Activated naive CD8-positive, alpha-beta T cell treated with anti-CD3 and anti-CD28 coated beads, Interleukin-2, amount 50 U/mL, for 24 hours (primary cell): ENCODE measurements around the gene SLC6A9.

Source experiments
- ATAC-seq: fragments of 150-1000 bp; cut with Tn5 transposase; one replicate; pipeline ENCODE4 v1.10.0; 2021
- DNase-seq: peaks from one replicate; pipeline ENCODE4 v3.0.0; 2021
- H3K27ac Mint-ChIP-seq: one replicate; pipeline ENCODE4 v1.8.0; 2021; ENCODE audit warnings: mild to moderate bottlenecking, mixed read lengths
- H3K27me3 Mint-ChIP-seq: one replicate; pipeline ENCODE4 v1.8.0; 2021; ENCODE audit warnings: mixed read lengths
- H3K36me3 Mint-ChIP-seq: one replicate; pipeline ENCODE4 v1.8.0; 2021; ENCODE audit warnings: low read depth, mixed read lengths
- H3K4me1 Mint-ChIP-seq: one replicate; pipeline ENCODE4 v1.8.0; 2021; ENCODE audit warnings: mixed read lengths
- H3K4me3 Mint-ChIP-seq: one replicate; pipeline ENCODE4 v1.8.0; 2021; ENCODE audit warnings: mild to moderate bottlenecking, moderate library complexity, mixed read lengths
- H3K9me3 Mint-ChIP-seq: one replicate; pipeline ENCODE4 v1.8.0; 2021; ENCODE audit warnings: mixed read lengths

The SLC6A9 gene

DNA sequence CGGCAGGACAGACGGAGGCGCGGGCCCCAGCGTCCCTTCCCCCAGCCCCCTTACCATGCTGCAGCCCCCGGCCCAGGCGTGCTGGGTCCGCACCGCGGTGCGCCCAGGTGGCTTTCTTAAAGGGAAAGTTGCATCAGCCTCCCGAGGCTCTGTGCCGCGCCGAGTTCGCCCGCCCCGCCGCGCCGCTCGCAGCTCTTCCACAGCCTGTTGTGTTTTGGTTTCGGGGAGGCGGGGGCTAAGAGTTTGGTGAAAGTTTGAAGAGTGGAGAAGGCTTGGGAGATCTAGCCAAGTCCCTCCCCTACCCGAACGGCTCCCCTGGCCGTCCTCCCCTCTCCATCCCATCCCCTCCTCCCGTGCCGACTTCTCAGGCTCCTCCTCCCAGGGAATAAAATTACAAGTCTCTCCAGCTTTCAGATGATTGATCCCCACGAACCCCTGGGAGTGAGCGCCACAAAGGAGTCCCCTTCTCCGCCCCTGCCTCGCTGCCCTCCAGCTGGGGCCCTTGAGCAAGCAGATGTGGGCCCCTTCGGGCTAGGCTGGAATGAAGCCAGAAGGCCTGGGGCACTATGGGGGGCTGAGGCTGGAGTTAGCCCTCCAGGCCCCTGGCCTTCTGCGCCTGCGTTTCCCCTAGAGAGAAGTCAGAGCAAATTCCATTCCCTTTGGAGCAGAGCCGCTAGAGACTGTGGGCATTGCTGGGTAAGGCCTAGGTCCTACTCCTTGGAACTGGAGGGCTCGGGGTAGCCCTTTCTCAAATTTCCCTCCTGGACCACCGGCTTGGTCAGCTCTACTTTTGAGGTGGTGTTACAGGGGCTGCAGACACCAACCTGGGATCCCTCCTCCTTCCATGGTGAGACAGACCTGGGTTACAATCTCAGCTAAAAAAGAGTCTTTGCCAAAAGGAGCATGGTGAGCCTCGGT lies at the start of gene SLC6A9:
SLC6A9 (minus strand) TSS at position 211 of the 918 bp plus-strand sequence. CDS start 7,185 bp downstream, outside the sequence.
- Mint-ChIP-seq H3K27me3 (no peaks in the 10 kb centered on the region), H3K9me3 (no peaks in the 10 kb centered on the region), H3K4me1 (peaks cover 16% of the 10 kb centered on the region), H3K4me3 (peak within 1 kb of the TSS; percentile 85), H3K36me3 (no peaks in the 10 kb centered on the region), H3K27ac (peak within 1 kb of the TSS; percentile 76)
- DNase-seq (peak; percentile 45), ATAC-seq (peak; percentile 3)

DNA sequence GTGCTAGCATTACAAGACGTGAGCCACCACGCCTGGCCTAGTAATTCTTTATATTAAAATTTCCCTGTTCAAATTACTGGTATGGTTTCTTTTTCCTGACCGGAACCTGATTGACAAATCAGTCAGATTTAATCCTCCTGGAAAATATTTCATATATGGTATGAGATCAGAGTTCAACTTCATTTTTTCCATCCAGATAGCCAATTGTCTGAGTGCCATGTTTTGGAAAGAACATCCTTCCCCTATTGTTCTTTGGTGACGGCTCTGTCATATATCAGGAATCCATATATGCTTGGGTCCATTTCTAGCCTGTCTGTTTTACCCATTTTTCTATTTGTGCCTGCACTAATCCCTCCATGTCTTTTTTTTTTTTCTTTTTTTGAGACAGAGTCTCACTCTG lies 48.3 kb upstream of the SLC6A9 start:
- Mint-ChIP-seq H3K4me1 (no peaks in the 10 kb centered on the region), H3K27ac (no peak overlapping the region)
- no peak for ATAC-seq

DNA sequence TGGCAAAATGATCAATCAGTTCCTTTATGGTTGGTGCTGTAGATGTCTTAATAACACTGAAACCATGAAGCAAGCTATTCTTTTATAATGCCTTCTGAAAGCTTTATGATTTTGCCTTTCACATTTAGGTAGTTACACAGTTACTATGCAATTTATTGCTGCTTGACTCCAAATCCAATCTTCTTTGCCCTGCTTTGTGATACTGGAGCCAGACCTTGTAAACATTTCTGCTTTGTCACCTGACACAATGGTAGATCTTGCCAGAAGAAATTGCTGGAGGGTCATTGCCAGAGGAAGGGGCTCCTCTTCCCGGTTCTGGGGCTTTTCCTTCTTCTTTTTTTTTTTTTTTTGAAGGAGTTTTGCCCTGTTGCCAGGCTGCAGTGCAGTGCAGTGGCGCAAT lies 46.8 kb upstream of the SLC6A9 start:
- Mint-ChIP-seq H3K9me3 (no peaks in the 10 kb centered on the region), H3K36me3 (no peaks in the 10 kb centered on the region), H3K4me1 (peaks cover 2% of the 10 kb centered on the region), H3K27me3 (peaks cover 11% of the 10 kb centered on the region), H3K4me3 (no peak overlapping the region), H3K27ac (no peak overlapping the region)
- DNase-seq (no peak), ATAC-seq (no peak)

More for the DNA sequence above, 48.3 kb upstream of the SLC6A9 start:
- DNase-seq: no peak
- Mint-ChIP-seq H3K4me3 (no peak overlapping the region), H3K27me3 (peaks cover 11% of the 10 kb centered on the region), H3K36me3 (no peaks in the 10 kb centered on the region), H3K9me3 (no peaks in the 10 kb centered on the region)

DNA sequence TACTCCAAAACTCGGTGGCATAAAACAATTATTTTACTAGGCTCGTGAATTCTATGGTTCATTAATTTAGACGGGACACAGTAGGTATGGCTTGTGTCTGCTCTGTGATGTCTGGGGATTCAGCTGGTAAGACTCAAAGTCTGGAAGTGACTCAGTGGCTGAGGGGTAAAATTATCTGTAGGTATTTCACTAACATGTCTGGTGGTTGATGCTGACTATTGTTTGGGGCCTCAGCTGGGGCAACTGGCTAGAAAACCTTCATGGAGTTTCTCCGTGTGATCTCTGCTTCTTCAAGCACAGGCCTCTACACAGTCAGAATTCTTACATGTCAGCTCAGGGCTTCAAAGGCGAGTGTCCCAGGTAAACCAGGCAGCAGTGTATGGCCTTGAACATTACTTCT lies 46.2 kb upstream of the SLC6A9 start:
- H3K4me3 Mint-ChIP-seq: no peak overlapping the region
- peaks cover 2% of the 10 kb centered on the region for H3K4me1 Mint-ChIP-seq
- DNase-seq (no peak), ATAC-seq (no peak)
- no peaks in the 10 kb centered on the region for H3K36me3 Mint-ChIP-seq
- H3K27ac Mint-ChIP-seq: no peak overlapping the region
- no peaks in the 10 kb centered on the region for H3K9me3 Mint-ChIP-seq
- peaks cover 9% of the 10 kb centered on the region for H3K27me3 Mint-ChIP-seq

DNA sequence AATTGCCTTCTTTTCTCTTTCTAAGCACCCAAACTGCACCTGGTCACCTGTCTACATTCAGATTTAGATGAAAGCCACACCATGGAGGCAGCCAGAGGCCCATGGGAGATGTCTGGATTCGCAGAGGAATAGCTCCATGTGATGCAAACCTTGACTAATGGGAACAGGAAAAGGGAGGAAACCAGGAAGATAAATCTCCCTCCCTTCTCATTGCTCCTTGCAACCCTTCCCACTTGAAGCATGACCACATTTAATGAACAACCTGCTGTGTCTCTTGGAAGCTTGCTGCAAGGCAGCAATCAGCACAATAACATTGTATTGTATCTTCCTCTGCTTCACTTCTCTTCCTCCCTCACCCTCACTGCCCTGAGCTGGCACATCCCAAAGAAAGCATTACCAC lies 44.8 kb upstream of the SLC6A9 start:
- H3K4me1 Mint-ChIP-seq: peaks cover 2% of the 10 kb centered on the region
- H3K36me3 Mint-ChIP-seq: no peaks in the 10 kb centered on the region
- no peaks in the 10 kb centered on the region for H3K9me3 Mint-ChIP-seq
- ATAC-seq (no peak), DNase-seq (no peak)
- H3K27ac Mint-ChIP-seq: no peak overlapping the region
- peaks cover 2% of the 10 kb centered on the region for H3K27me3 Mint-ChIP-seq
- no peak overlapping the region for H3K4me3 Mint-ChIP-seq

DNA sequence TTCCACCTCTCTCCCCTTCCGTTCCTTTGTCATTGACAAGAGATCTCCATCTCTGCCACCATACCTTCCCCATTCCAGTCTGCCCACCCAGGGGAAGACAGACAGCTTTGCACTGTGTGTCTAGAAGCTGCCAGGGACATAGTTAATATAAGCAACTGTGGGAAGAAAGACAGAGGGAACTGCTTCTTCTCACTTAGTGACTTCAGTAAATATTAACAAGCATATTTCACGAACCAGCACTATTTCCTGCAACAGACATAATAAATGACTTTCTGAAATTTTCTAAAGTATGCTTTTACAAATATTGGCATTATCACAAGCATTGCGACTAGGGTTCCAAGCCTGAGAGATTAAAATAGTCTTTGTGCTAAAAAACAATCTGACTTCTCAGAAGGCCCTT lies 43.2 kb upstream of the SLC6A9 start:
- no peaks in the 10 kb centered on the region for H3K9me3 Mint-ChIP-seq
- H3K4me1 Mint-ChIP-seq: peaks cover 4% of the 10 kb centered on the region
- no peak overlapping the region for H3K4me3 Mint-ChIP-seq
- peaks cover 12% of the 10 kb centered on the region for H3K27me3 Mint-ChIP-seq
- no peaks in the 10 kb centered on the region for H3K36me3 Mint-ChIP-seq
- H3K27ac Mint-ChIP-seq: no peak overlapping the region
- ATAC-seq: no peak
- DNase-seq: no peak

DNA sequence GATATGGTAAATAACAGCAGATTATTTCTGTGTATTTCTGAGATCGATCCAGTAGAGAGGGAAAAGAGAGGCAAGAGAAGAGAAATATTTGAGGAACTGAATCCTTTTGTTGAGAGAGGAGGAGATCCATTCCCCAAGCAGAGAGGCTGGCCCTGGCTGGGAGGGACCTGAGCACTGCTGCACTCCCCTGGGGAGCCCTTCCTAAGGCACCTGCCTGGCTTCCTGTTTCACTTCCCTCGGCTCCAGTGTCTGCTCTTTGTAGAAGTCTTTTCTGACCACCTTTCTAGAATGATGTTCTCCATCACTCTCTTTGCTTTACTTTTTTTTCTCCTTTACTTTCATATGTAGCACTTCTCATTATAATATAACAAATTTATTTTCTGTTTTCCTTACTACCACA lies 42.3 kb upstream of the SLC6A9 start:
- no peak overlapping the region for H3K27ac Mint-ChIP-seq
- no peak for DNase-seq
- H3K36me3 Mint-ChIP-seq: no peaks in the 10 kb centered on the region
- no peak overlapping the region for H3K4me3 Mint-ChIP-seq
- peaks cover 12% of the 10 kb centered on the region for H3K27me3 Mint-ChIP-seq
- peaks cover 5% of the 10 kb centered on the region for H3K4me1 Mint-ChIP-seq
- H3K9me3 Mint-ChIP-seq: no peaks in the 10 kb centered on the region
- ATAC-seq: no peak

DNA sequence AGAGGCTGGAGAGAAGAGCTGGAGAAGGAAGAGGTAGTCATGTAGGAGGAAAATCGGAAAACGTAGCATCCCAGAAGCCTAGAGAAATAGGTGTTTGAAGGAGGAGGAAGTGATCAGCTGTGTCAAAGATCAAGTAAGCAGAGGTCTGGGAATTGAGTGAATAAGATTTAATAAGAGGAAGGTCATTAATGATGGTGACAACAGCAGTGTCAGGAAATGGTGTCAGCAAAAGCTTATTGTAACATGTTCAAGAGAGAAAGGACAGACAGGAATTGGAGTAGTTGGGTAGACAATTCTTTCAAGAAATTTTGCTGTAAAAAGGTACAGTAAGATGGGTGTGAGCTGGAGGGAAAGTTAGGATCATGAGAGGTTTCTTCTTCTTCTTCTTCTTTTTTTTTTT lies 41.6 kb upstream of the SLC6A9 start:
- H3K4me1 Mint-ChIP-seq: peaks cover 7% of the 10 kb centered on the region
- no peak for ATAC-seq
- H3K9me3 Mint-ChIP-seq: no peaks in the 10 kb centered on the region
- H3K27me3 Mint-ChIP-seq: peaks cover 14% of the 10 kb centered on the region
- H3K4me3 Mint-ChIP-seq: no peak overlapping the region
- DNase-seq: no peak
- H3K27ac Mint-ChIP-seq: no peak overlapping the region
- no peaks in the 10 kb centered on the region for H3K36me3 Mint-ChIP-seq

DNA sequence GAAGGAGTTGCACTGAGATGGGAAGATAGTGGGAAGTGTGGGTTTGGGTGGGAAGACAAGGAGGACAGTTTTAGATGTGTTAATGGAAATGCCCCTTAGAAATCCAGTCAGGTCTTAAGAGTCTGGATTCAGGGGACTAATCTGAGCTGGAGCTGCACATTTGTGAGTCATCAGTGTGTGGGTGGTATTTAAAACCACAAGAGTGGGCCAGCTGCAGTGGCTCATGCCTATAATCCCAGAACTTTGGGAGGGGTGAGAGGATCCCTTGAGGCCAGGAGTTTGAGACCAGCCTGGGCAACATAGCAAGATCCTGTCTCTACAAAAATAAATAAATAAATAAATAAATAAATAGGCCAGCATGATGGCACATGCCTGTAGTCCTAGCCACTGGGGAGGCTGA lies 40.9 kb upstream of the SLC6A9 start:
- H3K9me3 Mint-ChIP-seq: no peaks in the 10 kb centered on the region
- no peak overlapping the region for H3K27ac Mint-ChIP-seq
- peaks cover 18% of the 10 kb centered on the region for H3K27me3 Mint-ChIP-seq
- DNase-seq (no peak), ATAC-seq (peak; percentile 33)
- H3K36me3 Mint-ChIP-seq: no peaks in the 10 kb centered on the region
- no peak overlapping the region for H3K4me3 Mint-ChIP-seq
- peaks cover 13% of the 10 kb centered on the region for H3K4me1 Mint-ChIP-seq

DNA sequence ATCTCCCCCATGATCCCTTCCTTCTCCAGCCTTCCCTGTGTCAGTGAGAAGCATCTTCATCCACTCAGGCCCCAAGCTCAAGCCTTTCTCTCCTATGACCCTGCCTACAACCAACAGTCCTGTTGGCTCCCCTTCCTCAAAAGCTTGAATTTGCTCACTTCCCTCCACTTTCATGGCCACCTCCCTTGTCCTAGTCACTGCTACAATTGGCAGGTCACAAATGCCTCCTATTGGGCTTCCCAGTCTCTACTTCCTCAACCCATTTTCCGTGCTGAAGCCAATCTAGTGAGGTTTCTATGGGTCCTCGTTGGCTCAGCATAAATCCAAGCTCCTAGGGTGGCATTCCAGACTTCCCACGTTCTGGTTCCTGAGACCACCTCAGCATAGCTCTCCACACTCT lies 40.2 kb upstream of the SLC6A9 start:
- Mint-ChIP-seq H3K27ac (no peak overlapping the region), H3K9me3 (no peaks in the 10 kb centered on the region), H3K36me3 (no peaks in the 10 kb centered on the region), H3K4me1 (peaks cover 13% of the 10 kb centered on the region), H3K4me3 (no peak overlapping the region), H3K27me3 (peaks cover 18% of the 10 kb centered on the region)
- DNase-seq (no peak), ATAC-seq (no peak)

DNA sequence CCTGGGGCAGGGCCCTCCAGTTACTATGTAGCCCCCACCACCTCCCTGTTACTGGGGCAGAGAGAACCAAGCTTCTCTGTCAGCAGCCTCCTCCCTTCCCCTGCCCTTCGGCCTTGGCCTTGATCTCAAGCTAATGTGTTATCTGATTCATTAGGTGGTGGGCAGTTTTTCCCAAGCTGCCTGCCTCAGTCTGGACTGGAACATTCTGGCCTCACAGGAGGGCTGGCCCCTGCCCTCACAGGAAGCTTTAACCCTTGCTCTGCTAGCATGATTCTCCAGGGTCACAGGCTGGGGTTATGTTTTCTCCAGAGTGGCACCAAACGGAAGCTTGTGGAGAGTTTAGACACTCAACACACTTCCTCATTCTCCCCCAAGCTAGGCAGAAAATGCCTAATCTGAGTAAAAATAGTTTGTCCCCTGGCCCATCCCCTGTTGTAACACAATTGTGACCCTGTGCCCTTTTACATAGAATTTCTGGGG lies 37.2 kb upstream of the SLC6A9 start:
- no peak for DNase-seq

DNA sequence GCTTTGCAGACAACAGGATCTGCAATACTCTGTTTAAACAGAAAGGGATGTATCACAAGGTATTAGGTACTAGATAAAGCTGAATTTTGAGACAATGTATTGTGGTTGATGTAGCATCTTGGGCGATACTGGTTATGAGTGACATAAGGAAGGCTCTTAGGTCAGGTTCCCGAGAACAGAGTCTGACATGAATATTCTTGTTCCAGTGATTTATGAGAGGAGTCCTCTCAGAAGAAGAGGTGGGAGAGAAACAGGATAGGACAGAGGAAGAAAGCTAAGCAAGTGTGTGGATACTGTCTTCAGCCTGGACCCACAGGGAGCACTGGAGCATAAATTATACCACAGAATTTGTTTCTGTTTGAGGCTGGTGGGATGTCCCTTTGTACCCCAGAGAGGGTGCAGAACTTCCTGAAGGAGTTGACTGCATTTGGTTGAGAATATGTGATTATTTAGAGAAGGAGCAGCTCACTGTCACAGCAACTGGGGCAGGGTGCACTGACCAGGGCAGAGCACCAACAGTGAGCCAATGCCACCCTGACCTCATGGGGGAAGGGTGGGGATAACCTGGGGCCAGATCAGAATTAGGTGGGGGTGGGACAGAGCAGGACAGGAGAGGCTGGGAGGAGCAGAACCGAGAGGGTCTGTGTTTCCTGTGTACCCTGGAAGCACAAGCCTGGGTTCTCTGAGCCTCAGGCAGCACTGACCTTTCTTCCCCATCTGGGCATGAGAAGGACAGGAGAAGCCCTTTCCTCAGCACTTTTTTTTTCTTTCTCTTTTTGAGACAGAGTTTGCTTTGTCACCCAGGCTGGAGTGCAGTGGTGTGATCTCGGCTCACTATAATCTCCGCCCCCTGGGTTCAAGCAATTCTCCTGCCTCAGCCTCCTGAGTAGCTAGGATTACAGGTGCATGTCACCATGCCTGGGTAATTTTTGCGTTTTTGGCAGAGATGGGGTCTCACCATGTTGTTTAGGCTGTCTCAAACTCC lies 36.3 kb upstream of the SLC6A9 start:
- Mint-ChIP-seq H3K27me3 (peaks cover 18% of the 10 kb centered on the region), H3K4me3 (no peak overlapping the region), H3K4me1 (peaks cover 11% of the 10 kb centered on the region), H3K36me3 (no peaks in the 10 kb centered on the region), H3K27ac (peak overlapping the region; percentile 6), H3K9me3 (no peaks in the 10 kb centered on the region)
- DNase-seq (no peak), ATAC-seq (no peak)

More for the DNA sequence above, 37.2 kb upstream of the SLC6A9 start:
- no peaks in the 10 kb centered on the region for H3K9me3 Mint-ChIP-seq
- no peak overlapping the region for H3K4me3 Mint-ChIP-seq
- peaks cover 11% of the 10 kb centered on the region for H3K4me1 Mint-ChIP-seq
- peaks cover 18% of the 10 kb centered on the region for H3K27me3 Mint-ChIP-seq
- no peaks in the 10 kb centered on the region for H3K36me3 Mint-ChIP-seq
- no peak overlapping the region for H3K27ac Mint-ChIP-seq
- no peak for ATAC-seq

DNA sequence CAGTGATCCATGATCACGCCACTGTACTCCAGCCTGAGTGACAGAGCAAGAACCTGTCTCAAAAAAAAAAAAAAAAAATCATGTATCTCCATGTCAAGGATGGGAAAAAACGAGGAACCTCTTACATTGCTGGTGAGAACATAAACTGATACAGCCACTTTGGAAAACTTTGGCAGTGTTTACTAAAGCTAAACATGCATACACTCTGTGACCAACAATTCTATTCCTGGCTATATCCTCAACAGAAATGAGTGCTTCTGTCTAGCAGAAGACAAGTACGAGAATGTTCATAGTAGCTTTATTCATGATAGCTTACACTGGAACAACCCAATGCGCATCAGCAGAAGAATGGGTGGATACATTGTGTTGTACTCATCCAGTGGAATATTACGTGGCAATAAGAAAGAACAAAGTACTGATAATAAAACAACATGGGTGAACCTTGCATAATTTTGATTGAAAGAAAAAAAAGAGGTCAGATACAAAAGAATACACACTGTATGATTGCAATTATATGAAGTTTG lies 31.5 kb upstream of the SLC6A9 start:
- ATAC-seq: no peak
- Mint-ChIP-seq H3K4me3 (no peak overlapping the region), H3K27me3 (peaks cover 6% of the 10 kb centered on the region), H3K4me1 (peaks cover 5% of the 10 kb centered on the region), H3K36me3 (no peaks in the 10 kb centered on the region), H3K27ac (no peak overlapping the region), H3K9me3 (no peaks in the 10 kb centered on the region)
- no peak for DNase-seq

DNA sequence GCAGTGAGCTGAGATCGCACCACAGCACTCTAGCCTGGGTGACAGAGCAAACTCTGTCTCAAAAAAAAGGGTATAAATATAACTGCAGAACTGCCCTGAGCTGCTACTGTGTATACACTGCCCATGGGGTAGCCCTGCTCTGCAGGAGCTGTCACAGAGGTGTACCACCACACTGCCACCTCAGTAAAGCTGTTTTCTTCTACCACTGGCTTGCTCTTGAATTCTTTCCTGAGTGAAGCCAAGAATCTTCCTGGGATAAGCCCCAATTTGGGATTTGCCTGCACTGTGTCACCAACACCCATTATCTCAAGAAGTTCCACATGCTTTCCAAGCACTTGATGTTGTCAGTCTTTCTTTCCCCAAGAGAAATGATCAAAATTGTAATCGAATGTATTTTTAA lies 30.6 kb upstream of the SLC6A9 start:
- no peak for DNase-seq
- H3K27me3 Mint-ChIP-seq: peaks cover 1% of the 10 kb centered on the region
- no peaks in the 10 kb centered on the region for H3K36me3 Mint-ChIP-seq
- no peak for ATAC-seq
- H3K4me3 Mint-ChIP-seq: no peak overlapping the region
- no peaks in the 10 kb centered on the region for H3K4me1 Mint-ChIP-seq
- H3K9me3 Mint-ChIP-seq: no peaks in the 10 kb centered on the region
- H3K27ac Mint-ChIP-seq: no peak overlapping the region
